Progenitor cell of endocrine pancreas (in vitro differentiated cells): Measurements from ENCODE around the gene EVA1B. TPM values are rescaled to one million over a fixed set of nuclear protein-coding genes. Genes with fewer than 3 reads are reported as not detected.

Experiments used
- DNase-seq: peaks from one replicate; pipeline ENCODE4 v3.0.0; 2021; ENCODE audit warnings: low spot score; ENCODE audit not compliant: unreplicated experiment
- H3K27ac Mint-ChIP-seq: 2 replicates; pipeline ENCODE4 v1.8.0; 2021; ENCODE audit warnings: mild to moderate bottlenecking, moderate library complexity, mixed read lengths
- H3K27me3 Mint-ChIP-seq: 2 replicates; pipeline ENCODE4 v1.8.0; 2021; ENCODE audit warnings: mixed read lengths
- H3K36me3 Mint-ChIP-seq: 2 replicates; pipeline ENCODE4 v1.8.0; 2022; ENCODE audit warnings: mixed read lengths; ENCODE audit not compliant: insufficient read depth
- H3K4me1 Mint-ChIP-seq: 2 replicates; pipeline ENCODE4 v1.8.0; 2021; ENCODE audit warnings: low read depth, mixed read lengths
- H3K4me3 Mint-ChIP-seq: 2 replicates; pipeline ENCODE4 v1.8.0; 2021; ENCODE audit warnings: low read depth, mild to moderate bottlenecking, moderate library complexity, mixed read lengths
- H3K9me3 Mint-ChIP-seq: 2 replicates; pipeline ENCODE4 v1.8.0; 2021; ENCODE audit warnings: low read depth, mixed read lengths
- CTCF ChIP-seq: fragments of 200-600 bp; sonication (generic); IDR thresholded peaks from one replicate; pipeline ENCODE4 v1.5.0; 2021; ENCODE audit warnings: antibody characterized with exemption, mild to moderate bottlenecking; ENCODE audit not compliant: unreplicated experiment
- total RNA-seq: library from RNA; stranded (reverse); gene quantifications from 2 replicates; pipeline ENCODE4 v1.2.1, GENCODE V29; 2021

The EVA1B gene
- total RNA-seq, 1 donor from 2014 or later: 11.8 TPM

DNA sequence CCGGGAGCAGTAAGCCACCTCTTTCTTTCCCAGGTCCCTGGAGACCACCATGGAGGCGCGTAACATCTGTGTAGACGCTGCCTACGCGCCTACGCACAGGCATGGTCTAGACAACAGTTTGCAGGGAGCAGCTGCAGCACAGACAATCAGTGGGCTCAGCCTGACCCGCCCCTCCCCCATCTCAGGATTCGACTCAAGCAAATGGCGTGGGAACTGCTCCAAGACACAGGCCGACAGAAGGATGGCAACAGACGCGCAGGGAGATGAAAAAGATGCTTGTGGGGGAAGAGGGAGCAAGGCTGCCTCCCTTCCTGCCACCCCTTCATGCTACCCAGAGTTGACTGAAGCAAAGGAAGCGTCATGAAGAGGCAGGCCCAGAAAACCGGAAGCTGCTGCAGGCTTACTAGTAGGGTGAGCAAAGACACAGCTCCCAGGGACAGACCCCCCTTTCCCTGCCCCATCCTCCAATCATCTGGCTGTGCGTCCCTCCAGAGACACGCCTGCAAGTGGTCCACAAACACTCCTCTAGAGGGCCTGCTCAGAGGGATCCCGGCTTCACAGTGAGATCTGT is 42.7 kb upstream of the EVA1B start:
- DNase-seq: no peak
- TF ChIP-seq CTCF: no peak
- no peaks in the 10 kb centered on the region for H3K9me3 Mint-ChIP-seq
- no peak overlapping the region for H3K27ac Mint-ChIP-seq
- peaks cover 2% of the 10 kb centered on the region for H3K4me1 Mint-ChIP-seq
- no peak overlapping the region for H3K4me3 Mint-ChIP-seq
- H3K27me3 Mint-ChIP-seq: no peaks in the 10 kb centered on the region
- no peaks in the 10 kb centered on the region for H3K36me3 Mint-ChIP-seq

DNA sequence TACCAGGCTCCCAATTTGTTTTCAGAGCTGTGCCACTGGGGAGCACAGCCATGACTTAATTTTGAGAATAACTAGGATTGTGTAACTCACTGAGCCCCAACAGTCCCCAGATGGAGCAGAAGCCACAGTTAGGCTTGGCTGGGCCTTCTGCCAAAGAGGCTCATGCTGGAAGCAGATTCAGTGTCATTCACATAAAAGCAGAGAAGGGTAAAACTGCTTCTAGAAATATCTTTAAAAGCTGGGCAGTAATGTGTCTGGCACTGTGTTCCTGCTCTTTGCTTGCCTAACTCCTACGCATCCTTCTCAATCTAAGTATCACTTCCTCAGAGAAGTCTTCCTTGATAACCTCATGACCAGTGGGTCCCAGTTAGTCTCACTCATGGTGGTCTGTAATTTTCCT is 41.9 kb upstream of the EVA1B start:
- H3K9me3 Mint-ChIP-seq: no peaks in the 10 kb centered on the region
- DNase-seq: no peak
- H3K27ac Mint-ChIP-seq: peak overlapping the region; percentile 64
- TF ChIP-seq CTCF: no peak
- H3K27me3 Mint-ChIP-seq: no peaks in the 10 kb centered on the region
- H3K4me1 Mint-ChIP-seq: peaks cover 2% of the 10 kb centered on the region
- no peaks in the 10 kb centered on the region for H3K36me3 Mint-ChIP-seq
- no peak overlapping the region for H3K4me3 Mint-ChIP-seq

DNA sequence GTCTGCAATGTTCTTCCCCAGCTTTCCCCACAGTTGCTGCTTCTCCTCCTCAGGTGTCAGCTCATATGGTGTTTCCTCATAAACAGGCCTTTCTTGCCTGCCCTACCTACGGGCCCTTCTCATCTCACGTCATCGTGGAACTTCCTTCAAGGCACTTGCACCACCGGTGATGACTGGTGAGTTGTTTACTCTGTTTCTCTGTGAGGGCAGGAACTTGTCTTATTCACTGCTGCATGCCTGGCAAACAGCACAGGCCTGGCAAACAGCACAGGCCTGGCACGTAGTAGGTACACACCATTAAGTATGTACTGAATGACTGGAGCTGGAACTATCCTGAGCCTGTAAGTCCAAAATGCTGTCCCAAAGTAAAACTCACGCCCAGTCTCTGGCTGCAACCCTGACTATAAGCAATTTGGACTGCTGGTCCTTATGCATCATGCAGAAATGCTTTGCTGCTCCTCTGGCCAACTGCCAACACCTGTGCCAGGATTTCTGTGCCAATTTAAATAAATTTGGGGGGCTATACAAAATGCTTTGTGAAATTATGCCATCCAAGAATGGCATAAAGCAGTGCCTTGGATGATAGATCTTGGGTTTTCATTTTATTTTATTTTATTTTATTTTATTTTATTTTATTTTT is 36.6 kb upstream of the EVA1B start:
- H3K36me3 Mint-ChIP-seq: peaks cover 12% of the 10 kb centered on the region
- H3K4me3 Mint-ChIP-seq: no peak overlapping the region
- H3K27ac Mint-ChIP-seq: no peak overlapping the region
- no peaks in the 10 kb centered on the region for H3K27me3 Mint-ChIP-seq
- no peak for TF ChIP-seq CTCF
- no peak for DNase-seq
- no peaks in the 10 kb centered on the region for H3K4me1 Mint-ChIP-seq
- H3K9me3 Mint-ChIP-seq: no peaks in the 10 kb centered on the region

DNA sequence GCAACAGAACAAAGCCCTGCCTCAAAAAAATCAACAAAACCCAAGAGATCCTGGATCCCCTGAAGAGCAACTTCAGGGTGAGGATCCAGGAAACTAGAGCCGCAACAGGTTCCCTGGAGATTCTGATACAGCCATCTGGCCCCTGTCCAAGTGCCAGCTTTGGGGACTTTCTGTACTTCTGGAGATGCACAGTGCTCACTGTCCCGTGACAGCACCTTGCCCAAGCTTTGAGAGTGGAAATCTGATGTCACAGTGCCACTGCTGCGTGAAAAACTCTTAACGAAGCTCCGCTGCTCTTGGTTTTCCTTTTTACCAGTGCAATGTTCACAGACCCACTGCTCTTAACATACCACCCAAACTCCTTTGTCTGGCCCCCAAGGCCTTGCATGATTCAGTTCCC is 35.9 kb upstream of the EVA1B start:
- no peak for DNase-seq
- no peaks in the 10 kb centered on the region for H3K9me3 Mint-ChIP-seq
- H3K36me3 Mint-ChIP-seq: peaks cover 12% of the 10 kb centered on the region
- no peak overlapping the region for H3K27ac Mint-ChIP-seq
- H3K4me3 Mint-ChIP-seq: no peak overlapping the region
- no peak for TF ChIP-seq CTCF
- H3K4me1 Mint-ChIP-seq: no peaks in the 10 kb centered on the region
- H3K27me3 Mint-ChIP-seq: no peaks in the 10 kb centered on the region

- Mint-ChIP-seq H3K36me3 (peaks cover 14% of the 10 kb centered on the region), H3K4me3 (no peak overlapping the region), H3K27ac (no peak overlapping the region), H3K9me3 (no peaks in the 10 kb centered on the region), H3K4me1 (no peaks in the 10 kb centered on the region), H3K27me3 (no peaks in the 10 kb centered on the region)
- no peak for TF ChIP-seq CTCF
- DNase-seq: no peak
Observed at GRCh38 chr1:36358514-36359084, 35.2 kb upstream of the EVA1B start.
